Measurements from ENCODE around the gene ELP2.

GRCh38 chr18:36185157-36185556 lies 55.5 kb downstream of the ELP2 start:
- TF ChIP-seq POLR2A (IDR thresholded peaks at IDR 0.05) (no peak), CTCF (IDR thresholded peaks at IDR 0.05) (no peak), POLR2AphosphoS5 (IDR thresholded peaks at IDR 0.05) (no peak), EP300 (IDR thresholded peaks at IDR 0.05; ENCODE audit: low read depth) (no peak)
